HG02885 (cell line): ENCODE data around the gene NRL.
"Not testable (repeated sequence)": the region's sequence is repeated elsewhere in the genome, so short reads cannot be mapped to it uniquely, and the experiment has no call there.

Experiments used
- ATAC-seq: cut with Tn5 transposase; IDR thresholded peaks from one replicate; pipeline ENCODE4 v1.9.1; 2021; ENCODE audit warnings: mild to moderate bottlenecking; ENCODE audit not compliant: unreplicated experiment, poor library complexity

The NRL gene

DNA sequence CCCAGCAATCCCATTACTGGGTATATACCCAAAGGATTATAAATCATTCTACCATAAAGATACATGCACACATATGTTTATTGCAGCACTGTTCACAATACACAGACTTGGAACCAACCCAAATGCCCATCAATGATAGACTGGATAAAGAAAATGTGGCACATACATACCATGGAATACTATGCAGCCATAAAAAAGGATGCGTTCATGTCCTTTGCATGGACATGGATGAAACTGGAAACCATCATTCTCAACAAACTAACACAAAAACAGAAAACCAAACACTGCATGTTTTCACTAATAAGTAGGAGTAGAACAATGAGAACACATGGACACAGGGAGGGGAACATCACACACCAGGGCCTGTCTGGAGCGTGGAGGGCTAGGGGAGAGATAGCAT lies 83.4 kb downstream of the NRL start:
- ATAC-seq, result not testable (repeated sequence)

DNA sequence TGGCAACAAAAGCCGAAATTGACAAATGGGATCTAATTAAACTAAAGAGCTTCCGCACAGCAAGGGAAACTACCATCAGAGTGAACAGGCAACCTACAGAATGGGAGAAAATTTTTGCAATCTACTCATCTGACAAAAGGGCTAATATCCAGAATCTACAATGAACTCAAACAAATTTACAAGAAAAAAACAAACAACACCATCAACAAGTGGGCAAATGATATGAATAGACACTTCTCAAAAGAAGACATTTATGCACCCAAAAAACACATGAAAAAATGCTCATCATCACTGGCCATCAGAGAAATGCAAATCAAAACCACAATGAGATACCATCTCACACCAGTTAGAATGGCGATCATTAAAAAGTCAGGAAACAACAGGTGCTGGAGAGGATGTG lies 85.1 kb downstream of the NRL start:
- not testable (repeated sequence) for ATAC-seq
